ENCODE measurements around the gene WDR36. TPM values are rescaled to one million over a fixed set of nuclear protein-coding genes. Genes with fewer than 3 reads are reported as not detected.
"Not testable (repeated sequence)": the region's sequence is repeated elsewhere in the genome, so short reads cannot be mapped to it uniquely, and the experiment has no call there.

Gene WDR36
- total RNA-seq, 2 experiments from 2014 or later, result 43.5 to 44.1 TPM

- peaks cover 24% of the 10 kb centered on the region for H3K36me3 Mint-ChIP-seq
- no peak overlapping the region for H3K4me3 Mint-ChIP-seq
- H3K4me1 Mint-ChIP-seq (ENCODE audit: low read depth), result peaks cover 3% of the 10 kb centered on the region
- H3K27me3 Mint-ChIP-seq, result peaks cover 3% of the 10 kb centered on the region
- H3K9me3 Mint-ChIP-seq, result no peaks in the 10 kb centered on the region
- CTCF ChIA-PET, result interaction anchor here (0.6 kb wide), 1 partner anchor 692 kb away, joined by 3 read pairs; no protein-coding TSS in a partner anchor
- no peak overlapping the region for H3K27ac Mint-ChIP-seq
- DNase-seq, result no peak
- intact Hi-C loops (cut with micrococcal nuclease), result no loop called here
- POLR2A ChIA-PET, result no interaction called here
These were observed 39.2 kb downstream of the WDR36 start for GRCh38 chr5:111131356-111131755.

GRCh38 chr5:111132076-111132475 is 39.9 kb downstream of the WDR36 start:
- peaks cover 3% of the 10 kb centered on the region for H3K4me1 Mint-ChIP-seq (ENCODE audit: low read depth)
- CTCF ChIA-PET, result no interaction called here
- peaks cover 3% of the 10 kb centered on the region for H3K27me3 Mint-ChIP-seq
- peaks cover 17% of the 10 kb centered on the region for H3K36me3 Mint-ChIP-seq
- intact Hi-C loops (cut with micrococcal nuclease), result no loop called here
- no peaks in the 10 kb centered on the region for H3K9me3 Mint-ChIP-seq
- POLR2A ChIA-PET, result no interaction called here
- no peak for DNase-seq
- no peak overlapping the region for H3K27ac Mint-ChIP-seq
- H3K4me3 Mint-ChIP-seq, result no peak overlapping the region

- no peak overlapping the region for H3K27ac Mint-ChIP-seq
- ChIA-PET CTCF (no interaction called here), POLR2A (no interaction called here)
- H3K4me1 Mint-ChIP-seq (ENCODE audit: low read depth), result peaks cover 3% of the 10 kb centered on the region
- intact Hi-C loops (cut with micrococcal nuclease), result no loop called here
- no peak overlapping the region for H3K4me3 Mint-ChIP-seq
- peaks cover 3% of the 10 kb centered on the region for H3K27me3 Mint-ChIP-seq
- DNase-seq, result no peak
- H3K9me3 Mint-ChIP-seq, result no peaks in the 10 kb centered on the region
- peaks cover 11% of the 10 kb centered on the region for H3K36me3 Mint-ChIP-seq
These were observed 40.7 kb downstream of the WDR36 start for GRCh38 chr5:111132731-111133435.

GRCh38 chr5:111133436-111133751 is 41.2 kb downstream of the WDR36 start:
- Mint-ChIP-seq H3K36me3 (peaks cover 9% of the 10 kb centered on the region), H3K4me1 (ENCODE audit: low read depth) (peaks cover 3% of the 10 kb centered on the region), H3K27me3 (peaks cover 3% of the 10 kb centered on the region), H3K27ac (no peak overlapping the region), H3K9me3 (no peaks in the 10 kb centered on the region), H3K4me3 (no peak overlapping the region)
- DNase-seq, result no peak
- ChIA-PET POLR2A (no interaction called here), CTCF (no interaction called here)
- intact Hi-C loops (cut with micrococcal nuclease), result no loop called here

- Mint-ChIP-seq H3K27me3 (peaks cover 3% of the 10 kb centered on the region), H3K4me1 (ENCODE audit: low read depth) (peaks cover 3% of the 10 kb centered on the region), H3K27ac (no peak overlapping the region), H3K36me3 (peaks cover 5% of the 10 kb centered on the region), H3K4me3 (no peak overlapping the region), H3K9me3 (no peaks in the 10 kb centered on the region)
- no peak for DNase-seq
- POLR2A ChIA-PET, result no interaction called here
- CTCF ChIA-PET, result no interaction called here
- intact Hi-C loops (cut with micrococcal nuclease), result no loop called here
These were observed 41.9 kb downstream of the WDR36 start for GRCh38 chr5:111134087-111134486.

- intact Hi-C loops (cut with micrococcal nuclease), result no loop called here
- ChIA-PET CTCF (no interaction called here), POLR2A (no interaction called here)
- H3K9me3 Mint-ChIP-seq, result no peaks in the 10 kb centered on the region
- peaks cover 3% of the 10 kb centered on the region for H3K36me3 Mint-ChIP-seq
- H3K27me3 Mint-ChIP-seq, result peaks cover 3% of the 10 kb centered on the region
- H3K27ac Mint-ChIP-seq, result no peak overlapping the region
- DNase-seq, result no peak
- no peak overlapping the region for H3K4me3 Mint-ChIP-seq
- peaks cover 3% of the 10 kb centered on the region for H3K4me1 Mint-ChIP-seq (ENCODE audit: low read depth)
These were observed 42.7 kb downstream of the WDR36 start for GRCh38 chr5:111134864-111135263.

- intact Hi-C loops (cut with micrococcal nuclease), result no loop called here
- H3K4me3 Mint-ChIP-seq, result no peak overlapping the region
- DNase-seq, result no peak
- no peaks in the 10 kb centered on the region for H3K9me3 Mint-ChIP-seq
- H3K4me1 Mint-ChIP-seq (ENCODE audit: low read depth), result peaks cover 3% of the 10 kb centered on the region
- H3K36me3 Mint-ChIP-seq, result no peaks in the 10 kb centered on the region
- peaks cover 3% of the 10 kb centered on the region for H3K27me3 Mint-ChIP-seq
- ChIA-PET CTCF (no interaction called here), POLR2A (no interaction called here)
- no peak overlapping the region for H3K27ac Mint-ChIP-seq
These were observed 43.2 kb downstream of the WDR36 start for GRCh38 chr5:111135363-111135762.

GRCh38 chr5:111135946-111136345 is 43.8 kb downstream of the WDR36 start:
- CTCF ChIA-PET, result no interaction called here

GRCh38 chr5:111138096-111138495 is 45.9 kb downstream of the WDR36 start:
- Mint-ChIP-seq H3K9me3 (no peaks in the 10 kb centered on the region), H3K27me3 (peaks cover 3% of the 10 kb centered on the region), H3K4me3 (no peak overlapping the region), H3K4me1 (ENCODE audit: low read depth) (no peaks in the 10 kb centered on the region), H3K27ac (no peak overlapping the region), H3K36me3 (no peaks in the 10 kb centered on the region)
- CTCF ChIA-PET, result interaction anchor here (1.5 kb wide), 1 partner anchor 19 kb away, joined by 6 read pairs; no protein-coding TSS in a partner anchor
- intact Hi-C loops (cut with micrococcal nuclease), result no loop called here
- POLR2A ChIA-PET, result no interaction called here
- DNase-seq, result no peak

More at GRCh38 chr5:111135946-111136345, 43.8 kb downstream of the WDR36 start:
- Mint-ChIP-seq H3K27me3 (peaks cover 3% of the 10 kb centered on the region), H3K9me3 (no peaks in the 10 kb centered on the region), H3K4me1 (ENCODE audit: low read depth) (peaks cover 3% of the 10 kb centered on the region), H3K36me3 (no peaks in the 10 kb centered on the region), H3K4me3 (no peak overlapping the region), H3K27ac (no peak overlapping the region)
- intact Hi-C loops (cut with micrococcal nuclease), result no loop called here
- POLR2A ChIA-PET, result no interaction called here
- no peak for DNase-seq

GRCh38 chr5:111141471-111141870 is 49.3 kb downstream of the WDR36 start:
- H3K27me3 Mint-ChIP-seq; H3K4me3 Mint-ChIP-seq; CTCF ChIA-PET; H3K9me3 Mint-ChIP-seq; POLR2A ChIA-PET; DNase-seq; H3K4me1 Mint-ChIP-seq (ENCODE audit: low read depth); H3K36me3 Mint-ChIP-seq; H3K27ac Mint-ChIP-seq; intact Hi-C loops (cut with micrococcal nuclease): not testable (repeated sequence)

GRCh38 chr5:111142932-111143331 is 50.8 kb downstream of the WDR36 start:
- POLR2A ChIA-PET, result no interaction called here
- Mint-ChIP-seq H3K27ac (no peak overlapping the region), H3K4me1 (ENCODE audit: low read depth) (peaks cover 8% of the 10 kb centered on the region), H3K4me3 (no peak overlapping the region), H3K36me3 (no peaks in the 10 kb centered on the region), H3K27me3 (no peaks in the 10 kb centered on the region), H3K9me3 (no peaks in the 10 kb centered on the region)
- no peak for DNase-seq
- intact Hi-C loops (cut with micrococcal nuclease), result no loop called here
- CTCF ChIA-PET, result no interaction called here

GRCh38 chr5:111143910-111144309 is 51.8 kb downstream of the WDR36 start:
- intact Hi-C loops (cut with micrococcal nuclease), result no loop called here
- POLR2A ChIA-PET, result no interaction called here
- CTCF ChIA-PET, result no interaction called here
- Mint-ChIP-seq H3K9me3 (no peaks in the 10 kb centered on the region), H3K27me3 (no peaks in the 10 kb centered on the region), H3K4me1 (ENCODE audit: low read depth) (peaks cover 8% of the 10 kb centered on the region), H3K36me3 (no peaks in the 10 kb centered on the region), H3K27ac (no peak overlapping the region), H3K4me3 (no peak overlapping the region)
- DNase-seq, result no peak

- Mint-ChIP-seq H3K9me3 (no peaks in the 10 kb centered on the region), H3K27ac (no peak overlapping the region), H3K4me1 (ENCODE audit: low read depth) (peaks cover 8% of the 10 kb centered on the region), H3K4me3 (no peak overlapping the region), H3K27me3 (no peaks in the 10 kb centered on the region), H3K36me3 (no peaks in the 10 kb centered on the region)
- CTCF ChIA-PET, result no interaction called here
- POLR2A ChIA-PET, result no interaction called here
- intact Hi-C loops (cut with micrococcal nuclease), result no loop called here
- no peak for DNase-seq
These were observed 52.3 kb downstream of the WDR36 start for GRCh38 chr5:111144352-111144930.
